Measurements from ENCODE around the gene CRTAC1. TPM values are rescaled to one million over a fixed set of nuclear protein-coding genes. Genes with fewer than 3 reads are reported as not detected.

Gene CRTAC1
- polyA plus RNA-seq, 3 donors: not detected

DNA sequence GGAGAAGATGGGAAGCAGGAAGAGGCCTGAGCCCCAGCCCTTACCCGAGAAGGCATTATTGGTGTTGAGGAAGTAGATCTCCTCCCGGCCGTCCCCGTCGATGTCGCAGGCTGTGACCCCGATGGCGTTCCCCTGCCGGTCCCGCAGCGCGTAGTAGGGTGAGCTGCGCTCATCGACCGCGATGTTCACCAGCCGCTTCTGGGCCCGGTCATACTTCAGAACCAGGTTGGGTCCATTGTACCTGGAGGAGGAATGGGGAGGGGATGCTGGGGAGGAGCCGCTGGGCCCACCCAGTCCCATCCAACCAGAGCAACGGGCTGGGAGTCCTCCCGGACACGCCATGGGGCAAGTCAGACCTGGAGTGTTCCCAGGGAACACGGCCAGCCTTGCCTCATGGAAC, 94.3 kb downstream of the CRTAC1 start:
- TF ChIP-seq CTCF (IDR thresholded peaks at IDR 0.05): no peak
- intact Hi-C loops (cut with micrococcal nuclease): no loop called here
- Mint-ChIP-seq H3K9me3 (peaks cover 0 to 3% (median 0%) of the 10 kb centered on the region in 7 donors), H3K4me1 (no peaks in the 10 kb centered on the region), H3K36me3 (no peaks in the 10 kb centered on the region), H3K4me3 (no peak overlapping the region), H3K27ac (no peak overlapping the region), H3K27me3 (ENCODE audit: low read depth in 3 of 3) (peaks cover 8 to 17% (median 12%) of the 10 kb centered on the region in 3 donors)
- Histone ChIP-seq H4K20me1 (ENCODE audit: insufficient read depth, low read length) (no peaks in the 10 kb centered on the region), H3K4me2 (replicated peaks; ENCODE audit: extremely low read depth, low read length, poor library complexity, severe bottlenecking) (no peak overlapping the region), H2AFZ (ENCODE audit: insufficient read depth, low read depth, low read length, poor library complexity, severe bottlenecking) (no peak overlapping the region), H3K27ac (ENCODE audit: low read depth in 1 of 2, low read length in 2 of 2) (no peak overlapping the region), H3K4me3 (replicated peaks in 1 of 3; ENCODE audit: low read depth in 2 of 3, low read length in 3 of 3) (no peak overlapping the region), H3K9ac (ENCODE audit: insufficient read depth, low read length, poor library complexity, severe bottlenecking) (no peak overlapping the region), H3K79me2 (ENCODE audit: insufficient read depth, low read length) (no peaks in the 10 kb centered on the region), H3K9me3 (replicated peaks in 1 of 2; ENCODE audit: control insufficient read depth in 1 of 2, insufficient read depth in 1 of 2, low read length in 2 of 2) (no peaks in the 10 kb centered on the region), H3K36me3 (replicated peaks in 1 of 2; ENCODE audit: control insufficient read depth in 1 of 2, insufficient read depth in 2 of 2, low read length in 2 of 2) (no peaks in the 10 kb centered on the region), H3K4me1 (ENCODE audit: control insufficient read depth in 1 of 2, insufficient read depth in 2 of 2, low read length in 2 of 2) (no peaks in the 10 kb centered on the region), H3K27me3 (ENCODE audit: control insufficient read depth in 2 of 2, insufficient read depth in 2 of 2, low read length in 2 of 2) (no peaks in the 10 kb centered on the region)
- 79% methylated on average over 11 of the region's 23 CpGs for WGBS (ENCODE audit: insufficient coverage)
- DNase-seq: no peak

GRCh38 chr10:97932932-97933530, 97.4 kb downstream of the CRTAC1 start:
- TF ChIP-seq CTCF (IDR thresholded peaks at IDR 0.05): no peak
- Histone ChIP-seq H3K79me2 (ENCODE audit: insufficient read depth, low read length) (no peaks in the 10 kb centered on the region), H3K9me3 (replicated peaks in 1 of 2; ENCODE audit: control insufficient read depth in 1 of 2, insufficient read depth in 1 of 2, low read length in 2 of 2) (no peaks in the 10 kb centered on the region), H4K20me1 (ENCODE audit: insufficient read depth, low read length) (no peaks in the 10 kb centered on the region), H3K4me2 (replicated peaks; ENCODE audit: extremely low read depth, low read length, poor library complexity, severe bottlenecking) (no peak overlapping the region), H2AFZ (ENCODE audit: insufficient read depth, low read depth, low read length, poor library complexity, severe bottlenecking) (no peak overlapping the region), H3K4me1 (ENCODE audit: control insufficient read depth in 1 of 2, insufficient read depth in 2 of 2, low read length in 2 of 2) (no peaks in the 10 kb centered on the region), H3K9ac (ENCODE audit: insufficient read depth, low read length, poor library complexity, severe bottlenecking) (no peak overlapping the region), H3K4me3 (replicated peaks in 1 of 3; ENCODE audit: low read depth in 2 of 3, low read length in 3 of 3) (no peak overlapping the region), H3K36me3 (replicated peaks in 1 of 2; ENCODE audit: control insufficient read depth in 1 of 2, insufficient read depth in 2 of 2, low read length in 2 of 2) (no peaks in the 10 kb centered on the region), H3K27ac (ENCODE audit: low read depth in 1 of 2, low read length in 2 of 2) (no peak overlapping the region), H3K27me3 (ENCODE audit: control insufficient read depth in 2 of 2, insufficient read depth in 2 of 2, low read length in 2 of 2) (peaks cover 0 to 4% of the 10 kb centered on the region in 2 donors)
- no peaks in the 10 kb centered on the region for H3K36me3 Mint-ChIP-seq
- DNase-seq: no peak
- no peak overlapping the region for H3K27ac Mint-ChIP-seq
- peaks cover 18 to 27% (median 18%) of the 10 kb centered on the region in 3 donors for H3K27me3 Mint-ChIP-seq (ENCODE audit: low read depth in 3 of 3)
- H3K4me3 Mint-ChIP-seq: no peak overlapping the region
- 87% methylated on average over 10 of the region's 10 CpGs for WGBS (ENCODE audit: insufficient coverage)
- intact Hi-C loops (cut with micrococcal nuclease): no loop called here
- no peaks in the 10 kb centered on the region for H3K9me3 Mint-ChIP-seq
- H3K4me1 Mint-ChIP-seq: no peaks in the 10 kb centered on the region
